GM23338 (cell line): ENCODE results near the gene DPYD. TPM values are rescaled to one million over a fixed set of nuclear protein-coding genes. Genes with fewer than 3 reads are reported as not detected.

ENCODE experiments used
- ATAC-seq: fragments of 200-7000 bp; cut with Tn5 transposase; 3 replicates; pipeline ENCODE4 v1.9.1; 2020
- DNase-seq: peaks from one replicate; pipeline ENCODE4 v3.0.0-alpha.2; 2015; ENCODE audit warnings: low spot score
- H2AFZ ChIP-seq: fragments of 200-600 bp; sonication (generic); 2 replicates; pipeline ENCODE4 v1.8.0; 2016; ENCODE audit warnings: antibody characterized with exemption, mild to moderate bottlenecking, moderate library complexity
- H3F3A ChIP-seq: fragments of 200-600 bp; sonication (generic); replicated peaks from 2 replicates; pipeline ENCODE4 v1.8.0; 2017; ENCODE audit warnings: antibody characterized with exemption, mixed run types, low read depth
- H3K27ac ChIP-seq: fragments of 200-600 bp; sonication (generic); 2 replicates; pipeline ENCODE4 v1.6.1; 2016; ENCODE audit warnings: low read depth
- H3K27me3 ChIP-seq: fragments of 200-600 bp; sonication (generic); 2 replicates; pipeline ENCODE4 v1.8.0; 2016; ENCODE audit warnings: mild to moderate bottlenecking, mixed run types, moderate library complexity; ENCODE audit not compliant: insufficient read depth
- H3K36me3 ChIP-seq: fragments of 200-600 bp; sonication (generic); 2 replicates; pipeline ENCODE4 v1.8.0; 2016; ENCODE audit warnings: mild to moderate bottlenecking; ENCODE audit not compliant: insufficient read depth
- H3K4me1 ChIP-seq: fragments of 200-600 bp; sonication (generic); 2 replicates; pipeline ENCODE4 v1.8.0; 2016; ENCODE audit warnings: mild to moderate bottlenecking, moderate library complexity; ENCODE audit not compliant: insufficient read depth
- H3K4me2 ChIP-seq: fragments of 200-600 bp; sonication (generic); 2 replicates; pipeline ENCODE4 v1.7.1; 2017; ENCODE audit warnings: mixed run types
- H3K4me3 ChIP-seq: fragments of 200-600 bp; sonication (generic); 2 replicates; pipeline ENCODE4 v1.6.1; 2016; ENCODE audit warnings: mixed run types
- H3K79me2 ChIP-seq: fragments of 200-600 bp; sonication (generic); replicated peaks from 2 replicates; pipeline ENCODE4 v1.8.0; 2017; ENCODE audit warnings: mild to moderate bottlenecking; ENCODE audit not compliant: insufficient read depth
- H3K9me2 ChIP-seq: fragments of 200-600 bp; sonication (generic); 2 replicates; pipeline ENCODE4 v1.8.0; 2017; ENCODE audit not compliant: insufficient read depth
- H4K20me1 ChIP-seq: fragments of 200-600 bp; sonication (generic); replicated peaks from 2 replicates; pipeline ENCODE4 v1.8.0; 2017; ENCODE audit warnings: mild to moderate bottlenecking; ENCODE audit not compliant: insufficient read depth
- H3K27ac Mint-ChIP-seq: 2 replicates; pipeline ENCODE4 v1.8.0; 2020; ENCODE audit warnings: inconsistent platforms, mild to moderate bottlenecking, moderate library complexity, mixed read lengths
- H3K27me3 Mint-ChIP-seq: 3 replicates; pipeline ENCODE4 v1.8.0; 2022; ENCODE audit warnings: low read depth, mild to moderate bottlenecking, moderate library complexity, mixed read lengths, inconsistent platforms; ENCODE audit not compliant: insufficient read depth, poor library complexity
- H3K36me3 Mint-ChIP-seq: 3 replicates; pipeline ENCODE4 v1.8.0; 2021; ENCODE audit warnings: low read depth, mild to moderate bottlenecking, inconsistent platforms, moderate library complexity, mixed read lengths
- H3K4me1 Mint-ChIP-seq: 3 replicates; pipeline ENCODE4 v1.8.0; 2020; ENCODE audit warnings: mild to moderate bottlenecking, inconsistent platforms, mixed read lengths
- H3K4me3 Mint-ChIP-seq: 3 replicates; pipeline ENCODE4 v1.8.0; 2021; ENCODE audit warnings: moderate library complexity, mild to moderate bottlenecking, inconsistent platforms, mixed read lengths
- H3K9me3 Mint-ChIP-seq: 3 replicates; pipeline ENCODE4 v1.8.0; 2020; ENCODE audit warnings: moderate library complexity, mild to moderate bottlenecking, inconsistent platforms, mixed read lengths
- CREB1 ChIP-seq: fragments of 250-450 bp; sonication (Bioruptor Pico); IDR thresholded peaks from 2 replicates; pipeline ENCODE4 v1.5.0; 2020; ENCODE audit warnings: low read depth, mild to moderate bottlenecking, moderate library complexity
- EZH2phosphoT487 ChIP-seq: fragments of 200-600 bp; sonication (generic); IDR thresholded peaks from one replicate; pipeline ENCODE4 v1.8.1; 2018; ENCODE audit warnings: antibody characterized with exemption; ENCODE audit not compliant: unreplicated experiment
- POLR2AphosphoS5 ChIP-seq: IDR thresholded peaks from 2 replicates; pipeline ENCODE4 v1.6.1; 2016; ENCODE audit warnings: antibody characterized with exemption, low read depth
- STAT1 ChIP-seq: IDR thresholded peaks from one replicate; pipeline ENCODE4 v1.6.1; 2016; ENCODE audit warnings: antibody characterized with exemption; ENCODE audit not compliant: unreplicated experiment
- polyA plus RNA-seq: library from polyadenylated mRNA; unstranded; fragments of >200 nt; fragmentation: Nextera tagmentation; extraction: Ambion mirVana; gene quantifications from 2 replicates; pipeline ENCODE4 v1.2.1, GENCODE V29; 2016
- total RNA-seq: library from RNA; depleted of rRNA; stranded (reverse); fragments of >200 nt; shearing (Covaris generic); gene quantifications from 2 replicates; pipeline ENCODE4 v1.2.3, GENCODE V29; 2014
- TF ChIP-seq, protein P1 (sequence below): IDR thresholded peaks from 2 replicates; pipeline ENCODE4 v1.6.1; 2016; ENCODE audit warnings: antibody characterized with exemption
- TF ChIP-seq, protein P2 (sequence below), 2 experiments: fragments of 200-600 bp in 1 of 2; sonication (generic) in 1 of 2; conservative IDR thresholded peaks; 2 replicates each; pipeline versions ENCODE4 v1.5.1 to v1.6.1; 2016 to 2017; ENCODE audit warnings: antibody characterized with exemption in 2 of 2, low read depth in 2 of 2, mild to moderate bottlenecking in 2 of 2, moderate library complexity in 1 of 2
- TF ChIP-seq, protein P3 (sequence below): fragments of 250-450 bp; sonication (Bioruptor Pico); IDR thresholded peaks from 2 replicates; pipeline ENCODE4 v1.5.0; 2020; ENCODE audit warnings: mild to moderate bottlenecking, moderate library complexity

Gene DPYD
- total and polyA plus RNA-seq, 2 experiments from 2014 or later: 0.50 to 1.6 TPM

DNA sequence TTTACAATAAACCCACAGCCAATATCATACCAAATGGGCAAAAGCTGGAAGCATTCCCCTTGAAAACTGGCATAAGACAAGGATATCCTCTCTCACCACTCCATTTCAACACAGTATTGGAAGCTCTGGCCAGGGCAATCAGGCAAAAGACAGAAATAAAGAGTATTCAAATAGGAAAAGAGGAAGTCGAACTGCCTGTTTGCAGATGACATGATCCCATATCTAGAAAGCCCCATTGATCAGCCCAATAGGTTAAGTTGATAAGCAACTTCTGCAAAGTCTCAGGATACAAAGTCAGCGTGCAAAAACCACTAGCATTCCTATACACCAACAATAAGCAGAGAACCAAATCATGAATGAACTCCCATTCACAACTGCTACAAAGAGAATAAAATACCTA lies 235.5 kb downstream of the DPYD start:
- Histone ChIP-seq H2AFZ (no peak overlapping the region), H3K79me2 (no peaks in the 10 kb centered on the region), H3K27me3 (no peaks in the 10 kb centered on the region), H3K4me1 (no peaks in the 10 kb centered on the region), H3F3A (no peaks in the 10 kb centered on the region), H3K36me3 (no peaks in the 10 kb centered on the region), H3K9me2 (no peaks in the 10 kb centered on the region; the same call in 1 of the 2 replicates), H3K27ac (no peak overlapping the region), H4K20me1 (no peaks in the 10 kb centered on the region), H3K4me3 (no peak overlapping the region), H3K4me2 (no peak overlapping the region)
- ATAC-seq: no peak
- H3K27ac Mint-ChIP-seq: no peak overlapping the region
- no peaks in the 10 kb centered on the region for H3K4me1 Mint-ChIP-seq
- TF ChIP-seq, protein P1, sequence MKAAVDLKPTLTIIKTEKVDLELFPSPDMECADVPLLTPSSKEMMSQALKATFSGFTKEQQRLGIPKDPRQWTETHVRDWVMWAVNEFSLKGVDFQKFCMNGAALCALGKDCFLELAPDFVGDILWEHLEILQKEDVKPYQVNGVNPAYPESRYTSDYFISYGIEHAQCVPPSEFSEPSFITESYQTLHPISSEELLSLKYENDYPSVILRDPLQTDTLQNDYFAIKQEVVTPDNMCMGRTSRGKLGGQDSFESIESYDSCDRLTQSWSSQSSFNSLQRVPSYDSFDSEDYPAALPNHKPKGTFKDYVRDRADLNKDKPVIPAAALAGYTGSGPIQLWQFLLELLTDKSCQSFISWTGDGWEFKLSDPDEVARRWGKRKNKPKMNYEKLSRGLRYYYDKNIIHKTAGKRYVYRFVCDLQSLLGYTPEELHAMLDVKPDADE: no peak
- no peak overlapping the region for H3K4me3 Mint-ChIP-seq
- no peaks in the 10 kb centered on the region for H3K27me3 Mint-ChIP-seq
- H3K36me3 Mint-ChIP-seq: no peaks in the 10 kb centered on the region
- no peaks in the 10 kb centered on the region for H3K9me3 Mint-ChIP-seq
- DNase-seq: no peak

DNA sequence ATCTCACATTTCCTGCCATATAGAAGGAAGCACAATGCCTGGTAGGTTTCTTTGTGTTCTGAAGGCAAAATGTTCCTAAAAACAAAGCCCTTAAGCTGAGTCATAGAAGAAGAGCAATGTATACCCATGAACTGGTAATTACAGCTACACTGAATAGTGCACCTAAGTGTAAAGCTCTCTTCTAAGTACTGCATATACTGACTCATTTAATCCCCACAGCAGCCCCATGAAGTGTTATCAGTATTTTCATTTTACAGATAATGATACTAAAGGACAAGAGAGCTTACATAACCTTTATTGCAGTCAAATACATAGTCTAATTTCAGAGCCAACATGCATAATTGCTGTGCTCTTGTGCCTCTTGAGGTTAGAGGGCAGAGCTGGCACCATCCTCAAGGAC lies 239.9 kb downstream of the DPYD start:
- Histone ChIP-seq H3F3A (no peaks in the 10 kb centered on the region), H2AFZ (no peak overlapping the region), H3K4me3 (no peak overlapping the region), H3K4me1 (no peaks in the 10 kb centered on the region), H3K4me2 (no peak overlapping the region), H3K79me2 (no peaks in the 10 kb centered on the region), H3K9me2 (no peaks in the 10 kb centered on the region; the same call in 1 of the 2 replicates), H3K27ac (no peak overlapping the region), H3K27me3 (no peaks in the 10 kb centered on the region), H3K36me3 (no peaks in the 10 kb centered on the region), H4K20me1 (no peaks in the 10 kb centered on the region)
- Mint-ChIP-seq H3K4me1 (no peaks in the 10 kb centered on the region), H3K9me3 (no peaks in the 10 kb centered on the region), H3K36me3 (no peaks in the 10 kb centered on the region), H3K27ac (no peak overlapping the region), H3K4me3 (no peak overlapping the region), H3K27me3 (no peaks in the 10 kb centered on the region)
- TF ChIP-seq CREB1 (CRISPR knock-in tag) (no peak), STAT1 (no peak), EZH2phosphoT487 (no peak), POLR2AphosphoS5 (no peak)
- TF ChIP-seq, protein P2, sequence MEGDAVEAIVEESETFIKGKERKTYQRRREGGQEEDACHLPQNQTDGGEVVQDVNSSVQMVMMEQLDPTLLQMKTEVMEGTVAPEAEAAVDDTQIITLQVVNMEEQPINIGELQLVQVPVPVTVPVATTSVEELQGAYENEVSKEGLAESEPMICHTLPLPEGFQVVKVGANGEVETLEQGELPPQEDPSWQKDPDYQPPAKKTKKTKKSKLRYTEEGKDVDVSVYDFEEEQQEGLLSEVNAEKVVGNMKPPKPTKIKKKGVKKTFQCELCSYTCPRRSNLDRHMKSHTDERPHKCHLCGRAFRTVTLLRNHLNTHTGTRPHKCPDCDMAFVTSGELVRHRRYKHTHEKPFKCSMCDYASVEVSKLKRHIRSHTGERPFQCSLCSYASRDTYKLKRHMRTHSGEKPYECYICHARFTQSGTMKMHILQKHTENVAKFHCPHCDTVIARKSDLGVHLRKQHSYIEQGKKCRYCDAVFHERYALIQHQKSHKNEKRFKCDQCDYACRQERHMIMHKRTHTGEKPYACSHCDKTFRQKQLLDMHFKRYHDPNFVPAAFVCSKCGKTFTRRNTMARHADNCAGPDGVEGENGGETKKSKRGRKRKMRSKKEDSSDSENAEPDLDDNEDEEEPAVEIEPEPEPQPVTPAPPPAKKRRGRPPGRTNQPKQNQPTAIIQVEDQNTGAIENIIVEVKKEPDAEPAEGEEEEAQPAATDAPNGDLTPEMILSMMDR (conservative IDR thresholded peaks at IDR 0.05; ENCODE audit: low read depth in 2 of 2): no peak
- TF ChIP-seq, protein P3, sequence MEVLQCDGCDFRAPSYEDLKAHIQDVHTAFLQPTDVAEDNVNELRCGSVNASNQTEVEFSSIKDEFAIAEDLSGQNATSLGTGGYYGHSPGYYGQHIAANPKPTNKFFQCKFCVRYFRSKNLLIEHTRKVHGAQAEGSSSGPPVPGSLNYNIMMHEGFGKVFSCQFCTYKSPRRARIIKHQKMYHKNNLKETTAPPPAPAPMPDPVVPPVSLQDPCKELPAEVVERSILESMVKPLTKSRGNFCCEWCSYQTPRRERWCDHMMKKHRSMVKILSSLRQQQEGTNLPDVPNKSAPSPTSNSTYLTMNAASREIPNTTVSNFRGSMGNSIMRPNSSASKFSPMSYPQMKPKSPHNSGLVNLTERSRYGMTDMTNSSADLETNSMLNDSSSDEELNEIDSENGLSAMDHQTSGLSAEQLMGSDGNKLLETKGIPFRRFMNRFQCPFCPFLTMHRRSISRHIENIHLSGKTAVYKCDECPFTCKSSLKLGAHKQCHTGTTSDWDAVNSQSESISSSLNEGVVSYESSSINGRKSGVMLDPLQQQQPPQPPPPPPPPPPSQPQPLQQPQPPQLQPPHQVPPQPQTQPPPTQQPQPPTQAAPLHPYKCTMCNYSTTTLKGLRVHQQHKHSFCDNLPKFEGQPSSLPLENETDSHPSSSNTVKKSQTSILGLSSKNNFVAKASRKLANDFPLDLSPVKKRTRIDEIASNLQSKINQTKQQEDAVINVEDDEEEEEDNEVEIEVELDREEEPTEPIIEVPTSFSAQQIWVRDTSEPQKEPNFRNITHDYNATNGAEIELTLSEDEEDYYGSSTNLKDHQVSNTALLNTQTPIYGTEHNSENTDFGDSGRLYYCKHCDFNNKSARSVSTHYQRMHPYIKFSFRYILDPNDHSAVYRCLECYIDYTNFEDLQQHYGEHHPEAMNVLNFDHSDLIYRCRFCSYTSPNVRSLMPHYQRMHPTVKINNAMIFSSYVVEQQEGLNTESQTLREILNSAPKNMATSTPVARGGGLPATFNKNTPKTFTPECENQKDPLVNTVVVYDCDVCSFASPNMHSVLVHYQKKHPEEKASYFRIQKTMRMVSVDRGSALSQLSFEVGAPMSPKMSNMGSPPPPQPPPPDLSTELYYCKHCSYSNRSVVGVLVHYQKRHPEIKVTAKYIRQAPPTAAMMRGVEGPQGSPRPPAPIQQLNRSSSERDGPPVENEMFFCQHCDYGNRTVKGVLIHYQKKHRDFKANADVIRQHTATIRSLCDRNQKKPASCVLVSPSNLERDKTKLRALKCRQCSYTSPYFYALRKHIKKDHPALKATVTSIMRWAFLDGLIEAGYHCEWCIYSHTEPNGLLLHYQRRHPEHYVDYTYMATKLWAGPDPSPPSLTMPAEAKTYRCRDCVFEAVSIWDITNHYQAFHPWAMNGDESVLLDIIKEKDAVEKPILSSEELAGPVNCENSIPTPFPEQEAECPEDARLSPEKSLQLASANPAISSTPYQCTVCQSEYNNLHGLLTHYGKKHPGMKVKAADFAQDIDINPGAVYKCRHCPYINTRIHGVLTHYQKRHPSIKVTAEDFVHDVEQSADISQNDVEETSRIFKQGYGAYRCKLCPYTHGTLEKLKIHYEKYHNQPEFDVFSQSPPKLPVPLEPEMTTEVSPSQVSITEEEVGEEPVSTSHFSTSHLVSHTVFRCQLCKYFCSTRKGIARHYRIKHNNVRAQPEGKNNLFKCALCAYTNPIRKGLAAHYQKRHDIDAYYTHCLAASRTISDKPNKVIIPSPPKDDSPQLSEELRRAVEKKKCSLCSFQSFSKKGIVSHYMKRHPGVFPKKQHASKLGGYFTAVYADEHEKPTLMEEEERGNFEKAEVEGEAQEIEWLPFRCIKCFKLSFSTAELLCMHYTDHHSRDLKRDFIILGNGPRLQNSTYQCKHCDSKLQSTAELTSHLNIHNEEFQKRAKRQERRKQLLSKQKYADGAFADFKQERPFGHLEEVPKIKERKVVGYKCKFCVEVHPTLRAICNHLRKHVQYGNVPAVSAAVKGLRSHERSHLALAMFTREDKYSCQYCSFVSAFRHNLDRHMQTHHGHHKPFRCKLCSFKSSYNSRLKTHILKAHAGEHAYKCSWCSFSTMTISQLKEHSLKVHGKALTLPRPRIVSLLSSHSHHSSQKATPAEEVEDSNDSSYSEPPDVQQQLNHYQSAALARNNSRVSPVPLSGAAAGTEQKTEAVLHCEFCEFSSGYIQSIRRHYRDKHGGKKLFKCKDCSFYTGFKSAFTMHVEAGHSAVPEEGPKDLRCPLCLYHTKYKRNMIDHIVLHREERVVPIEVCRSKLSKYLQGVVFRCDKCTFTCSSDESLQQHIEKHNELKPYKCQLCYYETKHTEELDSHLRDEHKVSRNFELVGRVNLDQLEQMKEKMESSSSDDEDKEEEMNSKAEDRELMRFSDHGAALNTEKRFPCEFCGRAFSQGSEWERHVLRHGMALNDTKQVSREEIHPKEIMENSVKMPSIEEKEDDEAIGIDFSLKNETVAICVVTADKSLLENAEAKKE (CRISPR knock-in tag): no peak
- ATAC-seq (no peak), DNase-seq (peak; percentile 5)
